Left ventricle myocardium inferior (tissue), 1 donor: Measurements from ENCODE around the gene MIA3. TPM values are rescaled to one million over a fixed set of nuclear protein-coding genes. Genes with fewer than 3 reads are reported as not detected.

Experiments used
- DNase-seq: peaks from one replicate; pipeline ENCODE4 v3.0.0-alpha.2; 2020
- H3K27ac ChIP-seq: fragments of 200-600 bp; replicated peaks from 2 replicates; pipeline ENCODE4 v1.8.0; 2021
- H3K27me3 ChIP-seq: fragments of 200-600 bp; 2 replicates; pipeline ENCODE4 v1.8.0; 2021; ENCODE audit warnings: low read depth
- H3K36me3 ChIP-seq: fragments of 200-600 bp; 2 replicates; pipeline ENCODE4 v1.8.0; 2021
- H3K4me1 ChIP-seq: fragments of 200-600 bp; 2 replicates; pipeline ENCODE4 v1.8.0; 2021
- H3K4me3 ChIP-seq: fragments of 200-600 bp; 2 replicates; pipeline ENCODE4 v1.8.0; 2021; ENCODE audit warnings: mild to moderate bottlenecking, moderate library complexity
- H3K9me3 ChIP-seq: fragments of 200-600 bp; replicated peaks from 2 replicates; pipeline ENCODE4 v1.8.0; 2021
- intact Hi-C: fragments of 100-400 bp; cut with micrococcal nuclease; formaldehyde crosslinking; loops from one replicate; pipeline ENCODE4 v1.11.0; 2022
- total RNA-seq: library from RNA; stranded (reverse); fragmentation: NEBNext Ultra II Directional; extraction: Animal tissue kit (Norgen Biotek cat#: 25700); gene quantifications from one replicate; pipeline ENCODE4 v1.2.1, GENCODE V29; 2021
- TF ChIP-seq, protein P1 (sequence below): fragments of 200-600 bp; IDR thresholded peaks from 2 replicates; pipeline ENCODE4 v1.8.0; 2021; ENCODE audit warnings: antibody characterized with exemption, mild to moderate bottlenecking, borderline replicate concordance
- donor health status: DM: no; HTN: yes; CAD: no; lungs with severe emphysema.

MIA3 gene
- total RNA-seq, 1 donor from 2014 or later, result 53.5 TPM

DNA sequence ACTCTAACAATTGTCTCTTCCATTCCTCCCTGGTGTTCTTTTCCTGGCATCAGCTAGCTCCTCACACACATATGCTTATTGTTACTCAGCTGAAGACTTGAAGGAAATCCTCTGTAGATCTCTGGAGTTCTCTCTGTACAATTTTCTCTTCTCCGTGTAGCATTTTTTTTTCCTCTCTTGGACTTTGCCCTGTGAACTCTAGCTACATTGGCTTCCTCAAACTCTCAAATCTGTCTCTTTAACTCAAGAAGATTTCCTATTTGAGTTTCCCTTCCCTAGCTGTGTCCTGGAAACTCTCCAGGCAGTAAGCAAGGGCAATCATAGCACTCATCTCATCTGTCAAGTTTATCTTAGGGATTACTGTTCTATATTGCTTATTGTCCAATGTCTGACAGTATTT, 4.3 kb upstream of the MIA3 start:
- Histone ChIP-seq H3K36me3 (no peaks in the 10 kb centered on the region), H3K27me3 (peaks cover 4% of the 10 kb centered on the region), H3K4me3 (no peak overlapping the region), H3K27ac (no peak overlapping the region), H3K9me3 (no peaks in the 10 kb centered on the region), H3K4me1 (peaks cover 12% of the 10 kb centered on the region)
- TF ChIP-seq, protein P1, sequence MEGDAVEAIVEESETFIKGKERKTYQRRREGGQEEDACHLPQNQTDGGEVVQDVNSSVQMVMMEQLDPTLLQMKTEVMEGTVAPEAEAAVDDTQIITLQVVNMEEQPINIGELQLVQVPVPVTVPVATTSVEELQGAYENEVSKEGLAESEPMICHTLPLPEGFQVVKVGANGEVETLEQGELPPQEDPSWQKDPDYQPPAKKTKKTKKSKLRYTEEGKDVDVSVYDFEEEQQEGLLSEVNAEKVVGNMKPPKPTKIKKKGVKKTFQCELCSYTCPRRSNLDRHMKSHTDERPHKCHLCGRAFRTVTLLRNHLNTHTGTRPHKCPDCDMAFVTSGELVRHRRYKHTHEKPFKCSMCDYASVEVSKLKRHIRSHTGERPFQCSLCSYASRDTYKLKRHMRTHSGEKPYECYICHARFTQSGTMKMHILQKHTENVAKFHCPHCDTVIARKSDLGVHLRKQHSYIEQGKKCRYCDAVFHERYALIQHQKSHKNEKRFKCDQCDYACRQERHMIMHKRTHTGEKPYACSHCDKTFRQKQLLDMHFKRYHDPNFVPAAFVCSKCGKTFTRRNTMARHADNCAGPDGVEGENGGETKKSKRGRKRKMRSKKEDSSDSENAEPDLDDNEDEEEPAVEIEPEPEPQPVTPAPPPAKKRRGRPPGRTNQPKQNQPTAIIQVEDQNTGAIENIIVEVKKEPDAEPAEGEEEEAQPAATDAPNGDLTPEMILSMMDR, result no peak
- intact Hi-C loops, result no loop called here
- no peak for DNase-seq

DNA sequence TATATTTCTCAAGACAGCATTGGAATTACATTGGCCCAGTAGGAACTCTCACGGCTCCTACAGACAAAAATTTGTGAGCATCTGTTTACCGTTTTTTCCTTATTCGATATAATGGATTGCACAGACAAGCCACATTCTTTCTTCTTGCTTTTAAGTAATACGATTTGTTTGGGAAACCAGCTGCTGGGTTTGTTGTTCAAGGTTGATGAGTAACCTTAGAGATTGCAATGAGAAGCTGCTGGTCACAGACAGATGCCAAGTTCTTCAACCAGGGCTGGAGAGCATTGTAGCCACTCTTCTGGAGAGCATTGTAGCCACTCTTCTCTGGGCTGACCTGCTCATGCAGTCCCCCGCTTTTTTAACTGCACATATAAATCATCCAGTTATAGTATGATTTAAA, 1.4 kb upstream of the MIA3 start:
- H3K27ac ChIP-seq, result no peak overlapping the region
- DNase-seq, result no peak
- H3K9me3 ChIP-seq, result no peaks in the 10 kb centered on the region
- intact Hi-C loops, result no loop called here
- H3K36me3 ChIP-seq, result peaks cover under 1% of the 10 kb centered on the region
- peaks cover 4% of the 10 kb centered on the region for H3K27me3 ChIP-seq
- TF ChIP-seq, protein P1, result no peak
- peaks cover 22% of the 10 kb centered on the region for H3K4me1 ChIP-seq
- H3K4me3 ChIP-seq, result no peak overlapping the region

DNA sequence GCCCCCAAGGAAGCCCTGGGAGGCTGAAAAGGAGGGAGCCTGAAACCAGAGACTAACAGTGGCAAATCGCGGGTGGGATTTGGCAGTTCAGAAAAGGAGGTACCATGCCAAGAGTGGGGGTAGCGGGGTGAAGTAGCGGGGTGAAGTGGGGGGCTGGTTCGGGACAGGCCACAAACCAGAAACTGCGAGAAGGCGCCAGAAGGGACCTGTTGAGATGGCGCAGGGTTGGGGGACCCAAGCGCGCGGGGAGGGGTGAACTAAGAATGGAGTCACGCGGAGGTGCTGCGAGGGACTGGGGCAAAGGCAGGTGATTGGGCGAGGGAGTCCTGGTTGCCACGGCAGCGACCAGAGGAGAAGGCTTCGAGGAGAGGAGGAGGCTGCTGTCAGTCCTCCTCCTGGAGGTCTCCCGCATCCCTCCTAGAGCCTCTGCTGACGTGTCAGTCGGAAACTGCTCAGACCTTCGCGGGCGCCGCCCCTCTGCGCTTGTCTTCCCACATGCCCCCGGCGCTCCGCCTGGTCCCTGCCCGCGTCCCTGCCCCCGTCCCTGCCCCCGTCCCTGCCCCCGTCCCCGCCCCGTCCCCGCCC, 438 bp upstream of the MIA3 start:
- H3K9me3 ChIP-seq, result no peaks in the 10 kb centered on the region
- intact Hi-C loops, result no loop called here
- H3K27ac ChIP-seq, result peak overlapping the region; percentile 66
- peaks cover 8% of the 10 kb centered on the region for H3K36me3 ChIP-seq
- TF ChIP-seq, protein P1, result no peak
- peaks cover 4% of the 10 kb centered on the region for H3K27me3 ChIP-seq
- DNase-seq, result peak; percentile 94
- H3K4me3 ChIP-seq, result peak overlapping the region; percentile 97
- H3K4me1 ChIP-seq, result peaks cover 22% of the 10 kb centered on the region

DNA sequence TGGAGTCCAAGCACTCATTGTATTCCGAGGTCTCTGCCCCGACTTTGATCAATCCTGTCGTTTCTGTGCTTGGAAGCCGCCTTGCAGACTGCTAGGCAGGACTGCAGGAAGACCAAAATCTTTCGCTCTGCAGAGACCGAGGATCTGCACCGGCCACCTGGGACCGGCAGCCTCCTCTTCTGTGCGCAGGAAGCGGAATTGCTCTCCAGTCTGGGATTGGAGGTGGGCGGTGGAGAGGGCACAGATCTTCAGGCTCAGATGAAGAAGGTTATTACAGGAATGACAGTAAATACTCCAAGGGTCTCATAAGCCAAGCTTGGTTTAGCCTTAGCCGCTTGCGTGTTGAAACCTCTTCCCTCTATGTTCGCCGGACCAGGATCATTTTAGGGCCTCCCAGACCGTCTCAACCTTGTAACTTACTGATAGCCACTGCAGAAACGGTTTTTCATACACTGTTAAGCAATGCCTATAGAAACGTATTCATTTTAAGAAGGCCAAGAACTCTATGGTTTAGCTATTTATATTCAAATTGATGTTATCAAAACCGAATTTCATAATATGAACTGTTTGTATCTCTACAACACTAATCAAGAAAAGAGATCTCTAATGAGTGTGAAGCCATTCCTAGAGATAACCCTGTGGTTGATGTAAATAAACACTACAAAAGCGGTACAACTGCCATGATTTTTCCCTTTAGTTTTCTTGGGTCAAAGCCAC, 1.1 kb downstream of the MIA3 start:
- peaks cover 4% of the 10 kb centered on the region for H3K27me3 ChIP-seq
- H3K9me3 ChIP-seq, result no peaks in the 10 kb centered on the region
- H3K27ac ChIP-seq, result peak overlapping the region; percentile 84
- TF ChIP-seq, protein P1, result no peak
- intact Hi-C loops, result no loop called here
- peak overlapping the region; percentile 97 for H3K4me3 ChIP-seq
- peaks cover 33% of the 10 kb centered on the region for H3K4me1 ChIP-seq
- DNase-seq, result peak; percentile 18
- H3K36me3 ChIP-seq, result peaks cover 21% of the 10 kb centered on the region

DNA sequence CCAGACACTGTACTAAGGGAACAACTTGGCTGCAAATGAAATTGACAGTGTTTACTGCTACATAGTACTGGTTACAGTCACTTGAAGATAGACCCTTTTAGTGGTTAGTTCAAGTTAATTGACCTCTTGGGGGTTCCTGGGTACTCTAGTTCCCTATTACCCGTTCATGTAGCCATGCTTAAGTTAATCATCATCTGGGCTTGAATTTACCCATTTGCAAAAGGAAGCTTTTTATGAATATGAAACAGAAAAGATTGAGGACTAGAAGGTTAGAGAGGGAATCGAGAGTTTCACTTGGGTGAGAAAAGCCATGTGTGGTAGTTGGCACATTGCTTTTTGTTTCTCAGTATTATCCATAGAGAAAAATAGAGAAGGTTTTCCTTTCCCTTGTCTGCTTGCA, 2.7 kb downstream of the MIA3 start:
- Histone ChIP-seq H3K27me3 (no peaks in the 10 kb centered on the region), H3K36me3 (peaks cover 37% of the 10 kb centered on the region), H3K27ac (no peak overlapping the region), H3K9me3 (no peaks in the 10 kb centered on the region), H3K4me1 (peaks cover 33% of the 10 kb centered on the region), H3K4me3 (no peak overlapping the region)
- no peak for DNase-seq
- intact Hi-C loops, result no loop called here
- TF ChIP-seq, protein P1, result no peak
